HG03066 (cell line): ENCODE data around the gene KCNG1.
"Not testable (repeated sequence)": the region's sequence is repeated elsewhere in the genome, so short reads cannot be mapped to it uniquely, and the experiment has no call there.

Source experiments
- ATAC-seq: cut with Tn5 transposase; IDR thresholded peaks from one replicate; pipeline ENCODE4 v1.9.1; 2021; ENCODE audit warnings: low read depth; ENCODE audit not compliant: unreplicated experiment

The KCNG1 gene, protein sequence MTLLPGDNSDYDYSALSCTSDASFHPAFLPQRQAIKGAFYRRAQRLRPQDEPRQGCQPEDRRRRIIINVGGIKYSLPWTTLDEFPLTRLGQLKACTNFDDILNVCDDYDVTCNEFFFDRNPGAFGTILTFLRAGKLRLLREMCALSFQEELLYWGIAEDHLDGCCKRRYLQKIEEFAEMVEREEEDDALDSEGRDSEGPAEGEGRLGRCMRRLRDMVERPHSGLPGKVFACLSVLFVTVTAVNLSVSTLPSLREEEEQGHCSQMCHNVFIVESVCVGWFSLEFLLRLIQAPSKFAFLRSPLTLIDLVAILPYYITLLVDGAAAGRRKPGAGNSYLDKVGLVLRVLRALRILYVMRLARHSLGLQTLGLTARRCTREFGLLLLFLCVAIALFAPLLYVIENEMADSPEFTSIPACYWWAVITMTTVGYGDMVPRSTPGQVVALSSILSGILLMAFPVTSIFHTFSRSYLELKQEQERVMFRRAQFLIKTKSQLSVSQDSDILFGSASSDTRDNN

DNA sequence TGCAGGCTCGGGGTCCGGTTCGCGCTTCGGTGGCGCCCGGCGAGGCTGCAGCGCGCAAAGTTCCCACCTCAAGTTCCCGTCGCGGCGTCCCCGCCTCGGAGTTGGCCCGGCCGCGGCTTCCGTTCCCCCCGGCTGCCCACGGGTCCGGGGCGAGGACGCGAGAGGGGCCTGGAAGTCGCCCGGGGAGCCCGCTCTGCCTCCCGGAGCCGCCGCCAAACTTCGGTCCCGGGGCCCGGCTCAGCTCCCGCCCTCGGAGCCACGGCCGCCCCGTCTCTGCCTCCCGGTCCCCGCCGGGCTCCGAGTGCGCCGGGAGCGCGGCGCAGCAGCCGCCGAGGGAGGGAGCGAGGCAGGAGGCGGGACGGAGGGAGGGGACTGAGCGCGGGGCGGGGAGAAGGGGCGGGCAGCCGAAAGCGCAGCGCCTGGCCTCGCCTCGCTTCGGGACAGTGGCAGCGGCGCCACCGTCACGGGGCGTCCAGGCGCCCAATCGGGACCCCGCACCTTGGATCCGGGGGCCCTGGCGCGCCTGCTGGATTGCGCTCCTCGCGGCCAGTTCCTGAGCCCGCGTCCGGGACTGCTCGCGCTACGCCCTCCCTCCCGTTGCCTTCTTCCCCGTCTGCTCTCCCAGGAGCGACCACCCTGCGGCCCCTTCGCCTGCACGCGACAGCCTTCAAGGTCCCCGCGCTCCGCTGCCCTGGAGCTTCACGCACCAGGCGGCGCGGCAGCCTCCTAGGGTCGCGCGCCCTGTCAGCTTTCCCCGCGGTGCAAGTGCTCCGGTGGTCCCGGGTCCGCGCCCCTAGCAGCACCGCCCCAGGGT is at the start of gene KCNG1:
KCNG1 (minus strand) TSS at position 305 of the 814 bp plus-strand sequence. CDS start 12,769 bp downstream, outside the sequence.
- no peak for ATAC-seq

DNA sequence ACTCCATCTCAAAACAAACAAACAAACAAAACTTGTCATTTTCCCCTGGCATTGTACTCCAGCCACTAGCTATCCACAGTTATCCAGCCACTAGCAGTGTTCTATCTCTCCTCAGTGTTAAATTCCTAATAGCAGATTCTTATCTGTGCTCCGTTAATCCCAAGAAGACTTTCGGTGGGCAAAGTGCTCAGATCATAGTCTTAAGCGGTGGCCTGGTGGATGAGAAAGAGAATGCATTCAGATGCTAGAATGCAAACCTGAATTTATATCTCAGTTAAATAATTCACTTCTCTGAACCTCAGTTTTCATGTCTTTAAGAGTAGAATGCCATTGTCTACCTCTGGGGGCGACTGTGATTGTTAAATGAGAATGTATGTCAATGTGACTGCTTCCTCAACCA is 47.7 kb upstream of the KCNG1 start:
- no peak for ATAC-seq

DNA sequence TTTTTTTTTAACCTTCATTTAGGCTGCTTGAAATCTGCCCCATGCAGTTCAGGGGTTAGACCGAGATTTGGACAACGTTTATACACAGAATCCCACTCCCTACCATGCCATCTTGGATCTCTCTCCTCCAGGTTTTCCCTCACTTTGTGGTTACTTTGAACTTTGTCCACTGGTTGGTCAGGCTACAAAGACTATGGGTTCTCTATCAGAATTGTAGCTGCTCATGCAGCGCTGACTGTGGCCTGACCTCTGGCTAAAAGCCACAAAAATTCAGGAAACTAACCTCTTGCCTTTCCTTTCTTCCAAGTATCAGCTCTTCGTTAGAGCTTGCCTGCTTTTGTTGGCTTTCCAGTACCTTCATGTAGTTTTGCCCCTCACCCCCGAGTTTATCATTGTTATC is 44.9 kb upstream of the KCNG1 start:
- no peak for ATAC-seq

DNA sequence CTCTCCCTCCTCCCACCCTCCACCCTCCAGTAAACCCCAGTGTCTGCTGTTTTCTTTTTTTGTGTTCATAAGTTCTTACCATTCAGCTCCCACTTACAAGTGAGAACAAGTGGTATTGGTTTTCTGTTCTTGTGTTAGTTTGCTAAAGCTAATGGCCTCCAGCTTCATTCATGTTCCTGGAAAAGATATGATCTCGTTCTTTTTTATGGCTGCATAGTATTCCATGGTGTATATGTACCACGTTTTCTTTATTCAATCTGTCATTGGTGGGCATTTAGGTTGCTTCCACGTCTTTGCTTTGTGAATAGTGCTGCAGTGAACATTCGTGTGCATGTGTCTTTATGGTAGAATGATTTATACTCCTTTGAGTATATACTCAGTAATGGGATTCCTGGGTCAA is 42.7 kb upstream of the KCNG1 start:
- no peak for ATAC-seq

DNA sequence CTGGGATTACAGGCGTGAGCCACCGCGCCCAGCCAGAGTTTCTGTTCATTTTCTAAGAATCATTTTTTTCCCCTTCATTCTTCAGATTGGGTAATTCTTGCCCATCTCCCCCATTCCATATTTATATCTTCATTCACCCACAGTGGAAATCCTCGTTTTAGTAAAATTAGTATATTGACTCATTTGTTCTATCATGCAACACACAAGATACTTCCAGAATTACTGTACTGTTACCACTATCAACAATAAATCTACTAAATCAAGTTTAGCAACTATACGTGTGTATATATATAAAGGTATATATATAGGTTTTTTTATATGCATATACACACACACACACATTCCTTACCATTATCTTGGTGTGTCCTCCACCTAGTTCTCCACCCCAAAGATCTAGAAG is 41.2 kb upstream of the KCNG1 start:
- no peak for ATAC-seq

DNA sequence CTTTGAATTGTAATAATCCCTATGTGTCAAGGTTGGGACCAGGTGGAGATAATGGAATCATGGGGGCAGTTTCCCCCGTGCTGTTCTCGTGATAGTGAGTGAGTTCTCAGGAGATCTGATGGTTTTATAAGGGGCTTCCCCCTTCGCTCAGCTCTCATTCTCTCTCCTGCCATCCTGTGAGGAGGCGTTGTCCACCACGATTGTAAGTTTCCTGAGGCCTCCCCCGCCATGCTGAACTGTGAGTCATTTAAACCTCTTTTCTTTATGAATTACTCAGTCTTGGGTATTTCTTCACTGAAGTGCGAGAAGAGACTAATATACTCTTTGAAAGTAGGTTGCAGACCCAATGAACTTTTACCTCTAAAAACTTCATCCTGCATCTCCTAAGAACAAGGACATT is 39.2 kb upstream of the KCNG1 start:
- no peak for ATAC-seq

DNA sequence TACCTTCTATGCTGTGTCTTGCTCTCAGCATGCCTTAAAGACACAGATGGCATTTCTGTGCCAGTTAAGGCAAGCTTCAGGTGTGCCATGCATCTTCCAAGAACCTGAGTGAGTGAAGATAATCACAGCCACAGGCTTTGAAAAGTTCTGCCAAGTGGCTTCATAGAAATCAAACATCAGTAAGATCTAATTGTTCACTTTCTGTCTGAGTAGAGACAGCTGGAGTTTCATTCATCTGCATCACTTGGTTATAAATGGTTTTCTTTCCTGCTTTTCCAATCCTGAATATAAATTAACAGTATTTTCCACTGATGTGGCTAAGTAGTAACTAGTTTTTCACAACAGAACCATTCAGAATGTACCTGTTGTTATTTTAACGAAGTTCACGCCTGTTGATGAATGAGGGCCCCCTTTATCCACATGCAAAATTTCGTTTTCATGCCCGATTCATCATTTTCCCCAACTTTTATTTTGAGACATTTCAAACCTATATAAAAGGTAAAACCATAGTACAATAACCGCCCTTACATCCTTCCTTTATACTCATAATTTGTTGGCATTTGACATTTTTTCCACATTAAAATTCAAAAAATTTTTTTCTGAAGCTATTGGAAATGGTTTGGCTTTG is 38.6 kb upstream of the KCNG1 start:
- no peak for ATAC-seq

DNA sequence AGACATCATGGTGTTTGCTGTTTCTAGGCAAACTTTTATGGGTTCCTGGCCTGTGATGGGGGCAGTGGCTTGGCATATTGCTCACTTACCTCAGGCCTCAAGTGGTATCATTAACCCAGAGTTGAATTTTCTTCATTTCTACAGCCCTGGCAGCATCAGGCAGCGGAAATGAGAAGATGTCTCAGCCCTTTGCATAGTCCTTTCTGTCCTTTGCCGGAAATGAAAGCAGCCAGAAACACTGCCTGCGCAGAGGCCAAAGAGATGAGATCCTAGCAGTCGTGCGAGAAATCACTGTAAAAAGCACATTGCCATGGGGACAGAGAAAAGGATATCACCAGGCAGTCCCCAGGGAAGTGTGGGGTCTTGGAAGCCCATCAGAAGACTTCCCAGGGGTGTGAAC is 37.4 kb upstream of the KCNG1 start:
- ATAC-seq = no peak

DNA sequence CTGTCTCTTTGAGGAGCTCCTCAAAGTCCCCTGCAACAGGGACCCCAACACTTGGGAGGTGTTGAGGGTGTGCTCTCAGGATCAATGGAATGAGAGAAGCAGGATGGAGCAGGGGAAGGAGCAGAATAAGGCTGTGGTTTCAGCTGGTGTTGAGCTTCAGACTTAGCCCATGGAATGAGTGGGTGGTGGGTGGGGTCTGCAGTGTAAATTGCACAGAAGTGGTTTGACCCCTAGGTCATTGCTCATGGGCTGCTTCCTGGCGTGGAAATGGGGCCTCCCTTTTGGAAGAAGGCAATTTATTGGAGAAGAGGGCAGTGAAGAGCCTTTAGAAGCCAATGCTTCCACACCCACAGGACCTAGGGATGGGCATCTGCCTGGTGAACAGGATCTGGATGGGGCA is 37.0 kb upstream of the KCNG1 start:
- no peak for ATAC-seq

DNA sequence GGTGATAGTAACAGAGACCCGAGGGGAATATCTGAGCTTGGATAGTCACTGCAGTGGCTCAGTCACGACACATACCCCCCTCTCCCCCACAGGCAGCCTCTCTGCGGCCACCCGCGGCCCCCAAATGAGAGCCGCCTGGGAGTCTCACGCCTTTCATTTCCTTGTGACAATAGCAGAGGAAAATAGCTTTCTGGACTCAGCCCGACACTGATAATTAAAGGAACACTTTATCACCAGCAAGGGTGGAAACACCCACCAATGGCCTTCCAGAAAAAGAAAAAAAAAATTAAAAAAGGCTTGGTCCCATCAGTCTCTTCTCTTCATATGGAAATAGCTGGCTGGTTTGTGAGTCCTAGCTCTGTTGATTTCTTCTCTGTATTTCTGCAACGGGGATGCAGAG is 35.1 kb upstream of the KCNG1 start:
- no peak for ATAC-seq

DNA sequence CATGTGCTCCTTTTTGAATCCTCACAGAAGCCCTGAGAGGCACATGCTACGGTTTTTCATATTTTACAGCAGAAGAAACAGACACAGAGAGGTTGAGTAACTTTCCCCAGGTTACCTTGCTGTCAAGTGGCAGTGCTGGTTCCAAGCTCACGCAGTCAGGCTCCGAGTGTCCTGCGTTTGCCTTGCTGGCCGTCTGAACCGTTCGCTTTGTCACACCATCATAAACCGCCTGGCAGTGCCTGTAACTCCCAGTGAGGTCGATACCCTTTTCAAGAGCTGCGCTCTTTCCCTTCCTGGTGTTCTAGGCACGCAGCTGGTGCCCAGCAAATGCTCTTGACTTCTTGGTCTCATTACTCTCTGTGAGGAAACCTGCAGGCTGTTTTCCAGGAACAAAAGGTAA is 31.3 kb upstream of the KCNG1 start:
- no peak for ATAC-seq

DNA sequence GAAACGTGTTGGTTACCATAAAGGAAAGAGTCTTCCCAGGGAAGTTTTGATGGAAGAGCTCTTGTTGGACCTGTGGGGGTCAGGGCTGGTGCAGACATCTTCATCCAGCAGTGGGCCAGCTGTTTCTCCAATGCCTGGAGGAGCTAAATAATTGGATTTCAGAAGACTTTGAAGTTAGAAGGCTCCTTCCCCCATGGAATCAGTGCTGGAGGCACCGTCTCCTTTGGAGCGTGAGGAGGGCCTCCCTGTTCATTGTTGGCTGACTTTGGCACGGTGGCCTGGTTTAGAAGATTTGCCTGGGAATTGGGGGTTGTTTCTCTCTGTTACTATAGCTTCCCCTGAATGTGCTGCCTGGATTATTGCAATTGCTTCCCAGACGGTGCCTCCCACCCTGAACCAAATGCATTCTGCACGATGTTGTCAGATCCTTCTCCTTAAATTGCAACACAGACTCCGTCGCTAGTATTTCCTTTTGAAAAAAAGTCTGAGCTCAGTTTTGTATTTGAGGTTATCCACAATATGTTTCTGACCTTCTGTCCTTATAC is 27.7 kb upstream of the KCNG1 start:
- no peak for ATAC-seq

DNA sequence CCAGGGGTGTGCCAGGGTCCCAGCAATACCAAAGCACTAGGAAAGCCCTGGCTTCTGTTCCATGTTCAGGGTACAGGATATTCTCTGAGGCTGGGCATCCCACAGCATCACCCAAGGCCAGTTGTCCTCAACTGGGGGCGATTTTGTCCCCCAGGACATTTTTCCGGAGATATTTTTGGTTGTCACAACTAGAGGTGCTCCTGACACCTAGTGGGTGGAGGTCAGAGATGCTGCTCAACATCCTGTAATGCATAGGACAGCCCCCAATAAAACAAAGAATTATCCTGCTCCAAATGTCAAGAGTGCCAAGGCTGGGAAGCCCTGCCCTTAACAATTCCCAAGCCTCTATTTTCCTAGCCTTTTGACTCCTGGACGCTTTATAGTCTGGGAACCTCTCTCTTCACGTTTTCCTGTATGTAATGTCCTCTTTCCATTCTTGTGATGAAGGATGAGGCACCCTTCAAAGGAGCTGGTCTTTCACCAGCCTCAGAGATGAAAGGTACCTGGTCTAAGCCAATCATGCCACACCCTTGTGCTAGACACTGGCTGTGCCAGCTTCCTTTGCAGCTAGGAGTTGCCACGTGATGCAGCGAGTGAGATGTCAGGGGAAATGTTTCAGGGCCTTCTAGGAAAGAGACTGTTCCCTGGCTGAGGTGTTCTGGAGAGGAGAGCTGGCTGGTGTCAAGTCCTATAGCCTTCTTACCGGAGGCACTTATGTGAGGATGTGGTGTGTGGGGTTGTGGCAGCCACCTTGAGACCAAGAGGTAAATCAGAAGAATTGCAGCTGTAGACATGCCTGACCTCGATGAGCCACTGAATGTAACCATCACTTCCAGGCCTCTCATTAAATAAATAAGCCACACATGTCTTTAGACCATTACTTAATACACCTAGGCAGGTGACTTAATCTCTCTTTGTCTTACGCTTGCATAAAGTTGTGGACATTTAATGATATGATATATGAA is 23.4 kb upstream of the KCNG1 start:
- no peak for ATAC-seq

DNA sequence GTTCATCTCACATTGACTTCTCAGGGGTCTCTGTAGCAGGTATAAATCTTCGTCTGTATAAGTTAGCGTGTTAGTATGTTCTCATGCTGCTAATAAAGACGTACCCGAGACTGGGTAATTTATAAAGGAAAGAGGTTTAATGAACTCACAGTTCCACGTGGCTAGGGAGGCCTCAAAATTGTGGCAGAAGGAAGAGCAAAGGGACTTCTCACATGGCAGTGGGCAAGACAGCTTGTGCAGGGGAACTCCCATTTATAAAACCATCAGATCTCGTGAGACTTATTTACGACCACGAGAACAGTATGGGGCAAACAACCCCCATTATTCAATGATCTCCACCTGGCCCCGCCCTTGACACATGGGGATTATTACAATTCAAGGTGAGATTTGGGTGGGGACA is 22.6 kb upstream of the KCNG1 start:
- not testable (repeated sequence) for ATAC-seq

DNA sequence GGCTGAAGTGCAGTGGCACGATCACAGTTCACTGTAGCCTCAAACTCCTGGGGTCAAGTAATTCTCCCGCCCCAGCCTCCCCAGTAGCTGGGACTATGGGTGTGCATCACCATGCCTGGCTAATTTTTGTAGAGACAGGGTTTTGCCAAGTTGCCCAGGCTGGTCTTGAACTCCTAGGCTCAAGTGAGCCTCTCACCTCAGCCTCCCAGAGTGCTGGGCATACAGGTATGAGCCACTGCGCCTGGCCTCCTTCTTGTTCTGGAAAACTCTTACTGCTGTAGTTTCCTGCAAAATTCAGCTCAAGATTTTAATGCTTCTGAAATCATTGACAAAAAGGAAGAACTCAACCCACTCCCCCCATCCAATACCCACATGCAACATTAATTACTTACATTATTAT is 21.9 kb upstream of the KCNG1 start:
- no peak for ATAC-seq

DNA sequence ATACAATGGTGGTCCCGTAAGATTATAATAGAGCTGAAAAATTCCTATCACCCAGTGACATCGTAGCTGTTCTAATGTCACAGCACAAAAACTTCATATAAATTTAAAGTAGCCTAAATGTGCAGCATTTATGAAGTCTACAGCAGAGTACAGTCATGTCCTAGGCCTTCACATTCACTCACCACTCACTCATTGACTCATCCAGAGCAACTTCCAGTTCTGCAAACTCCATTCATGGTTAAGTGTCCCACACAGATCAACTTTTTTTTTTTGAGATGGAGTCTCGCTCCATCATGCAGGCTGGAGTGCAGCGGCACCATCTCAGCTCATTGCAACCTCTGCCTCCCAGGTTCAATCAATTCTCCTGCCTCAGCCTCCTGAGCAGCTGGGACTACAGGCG is 20.9 kb upstream of the KCNG1 start:
- ATAC-seq = no peak

DNA sequence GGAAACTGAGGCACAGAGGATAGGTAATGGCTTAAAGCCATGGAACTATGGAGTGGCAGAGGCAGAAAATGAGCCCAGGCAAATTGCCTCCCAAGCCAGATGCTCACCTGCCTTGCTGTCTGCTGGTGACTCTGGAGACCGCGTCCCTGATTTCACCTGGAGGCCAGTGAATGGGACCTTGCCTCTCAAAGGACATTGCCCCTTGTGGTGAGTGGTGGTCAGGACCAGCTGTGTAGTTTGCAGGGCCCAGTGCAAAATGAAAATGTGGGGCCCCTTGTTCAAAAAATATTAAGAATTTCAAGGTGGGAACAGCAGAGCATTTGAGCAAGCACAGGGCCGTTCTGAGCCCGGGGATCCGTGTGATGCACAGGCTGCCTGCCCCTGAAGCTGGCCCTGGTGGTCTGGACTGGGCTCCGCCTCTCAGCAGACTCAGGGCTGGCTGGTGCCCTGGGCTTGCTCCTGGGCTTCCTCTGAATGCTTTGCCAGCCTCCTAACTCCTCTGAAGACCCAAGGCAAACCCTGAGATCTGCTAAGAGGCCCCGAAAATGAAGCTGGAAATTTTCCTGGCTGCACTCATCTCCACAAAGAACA is 19.8 kb upstream of the KCNG1 start:
- ATAC-seq = no peak

DNA sequence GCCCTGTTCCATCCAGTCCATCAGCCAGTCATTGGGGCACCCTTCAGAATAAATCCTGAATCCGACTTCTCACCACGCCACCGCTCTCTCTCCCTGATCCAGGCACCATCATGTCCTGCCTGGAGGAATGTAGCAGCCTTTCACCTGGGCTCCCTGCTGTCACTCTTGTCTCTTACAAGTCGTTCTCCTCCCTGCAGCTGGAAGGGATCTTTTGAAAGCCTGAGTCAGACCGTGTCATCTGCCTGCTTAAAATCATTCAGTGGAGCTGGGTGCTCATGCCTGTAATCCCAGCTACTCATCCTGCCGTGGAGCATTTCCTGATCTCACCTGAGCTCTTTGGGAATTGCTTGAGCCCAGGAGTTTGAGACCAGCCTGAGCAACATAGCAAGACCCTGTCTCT is 19.2 kb upstream of the KCNG1 start:
- no peak for ATAC-seq

DNA sequence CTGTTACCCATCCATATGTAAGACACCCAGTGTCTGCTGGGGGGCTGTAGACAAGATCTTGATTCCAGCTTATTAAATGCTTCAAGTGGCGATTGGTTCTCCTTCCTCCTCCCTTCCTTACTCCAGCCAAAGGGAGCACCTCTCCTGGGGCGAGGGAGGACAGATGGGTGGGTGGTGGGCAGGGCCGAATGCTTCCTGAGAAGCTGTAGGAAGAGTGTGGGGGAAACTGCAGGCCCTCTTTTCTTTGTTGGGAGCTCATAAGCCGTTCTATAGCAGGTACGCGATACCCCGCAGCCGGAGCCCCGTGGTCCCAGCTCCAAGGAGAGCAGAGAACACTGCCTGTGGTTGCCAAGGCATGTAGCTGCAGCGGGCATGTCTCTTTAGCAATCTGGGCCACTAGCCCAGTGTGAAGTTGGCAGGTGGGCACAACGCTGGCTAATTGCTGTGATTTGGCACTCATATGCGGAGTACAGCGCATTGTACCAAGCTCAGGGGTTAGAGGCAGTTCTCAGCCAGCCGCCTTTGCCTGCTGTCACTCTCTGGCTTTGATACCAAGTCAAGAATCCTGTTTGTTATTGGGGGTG is 14.7 kb upstream of the KCNG1 start:
- no peak for ATAC-seq
